ENCODE results near the gene FBLL1. TPM values are rescaled to one million over a fixed set of nuclear protein-coding genes. Genes with fewer than 3 reads are reported as not detected.

The FBLL1 gene
- polyA plus RNA-seq, 1 donor (not counting 4 experiments of a cell fraction or from before 2014, with no cell fraction given), result not detected

GRCh38 chr5:168513861-168514428, 15.2 kb upstream of the FBLL1 start:
- no peak for FAIRE-seq
- Histone ChIP-seq H3K36me3 (ENCODE audit: control insufficient read depth in 2 of 2, extremely low read depth in 1 of 2, insufficient read depth in 2 of 2, low read length in 2 of 2) (peaks cover 23 to 37% of the 10 kb centered on the region in 2 experiments), H3K9me3 (ENCODE audit: control insufficient read depth, low read depth, low read length) (no peaks in the 10 kb centered on the region), H4K20me1 (ENCODE audit: control insufficient read depth, extremely low read depth, insufficient read depth, low read length) (no peaks in the 10 kb centered on the region), H3K79me2 (ENCODE audit: control insufficient read depth, insufficient read depth, low read length) (no peaks in the 10 kb centered on the region), H3K27ac (ENCODE audit: control insufficient read depth, insufficient read depth, low read length) (no peak overlapping the region), H2AFZ (ENCODE audit: control insufficient read depth, low read length) (no peak overlapping the region), H3K27me3 (ENCODE audit: control insufficient read depth, extremely low read depth, insufficient read depth, low read length) (no peaks in the 10 kb centered on the region), H3K4me3 (ENCODE audit: control insufficient read depth in 2 of 3, extremely low read depth in 1 of 3, insufficient read depth in 2 of 3, low read depth in 1 of 3, low read length in 3 of 3) (no peak overlapping the region), H3K9me1 (ENCODE audit: control insufficient read depth, extremely low read depth, insufficient read depth, low read length) (no peaks in the 10 kb centered on the region), H3K4me2 (ENCODE audit: control insufficient read depth, extremely low read depth, insufficient read depth, low read depth, low read length) (no peak overlapping the region), H3K9ac (ENCODE audit: control insufficient read depth, extremely low read depth, insufficient read depth, low read length) (no peak overlapping the region), H3K4me1 (ENCODE audit: control insufficient read depth, extremely low read depth, insufficient read depth, low read length) (no peaks in the 10 kb centered on the region)
- DNase-seq (ENCODE audit: low read depth, low spot score), result no peak
- dilution Hi-C loops (cut with MboI; ENCODE audit: extremely low pct_ligation_motif_present, low sequenced_read_pairs), result no loop called here
- TF ChIP-seq EZH2 (IDR thresholded peaks at IDR 0.05; ENCODE audit: low read length) (no peak), CTCF (optimal IDR thresholded peaks at IDR 0.05 in 1 of 3, IDR thresholded peaks at IDR 0.05 in 1 of 3, conservative IDR thresholded peaks at IDR 0.05 in 1 of 3; ENCODE audit: extremely low read depth in 1 of 3, insufficient read depth in 2 of 3, low read length in 3 of 3) (no peak)

- FAIRE-seq, result no peak
- TF ChIP-seq EZH2 (IDR thresholded peaks at IDR 0.05; ENCODE audit: low read length) (no peak), CTCF (optimal IDR thresholded peaks at IDR 0.05 in 1 of 3, IDR thresholded peaks at IDR 0.05 in 1 of 3, conservative IDR thresholded peaks at IDR 0.05 in 1 of 3; ENCODE audit: extremely low read depth in 1 of 3, insufficient read depth in 2 of 3, low read length in 3 of 3) (no peak)
These were observed 3.2 kb upstream of the FBLL1 start for GRCh38 chr5:168525856-168526255.

More at GRCh38 chr5:168525856-168526255, 3.2 kb upstream of the FBLL1 start:
- Histone ChIP-seq H3K9me1 (ENCODE audit: control insufficient read depth, extremely low read depth, insufficient read depth, low read length) (no peaks in the 10 kb centered on the region), H3K27ac (ENCODE audit: control insufficient read depth, insufficient read depth, low read length) (no peak overlapping the region), H3K9me3 (ENCODE audit: control insufficient read depth, low read depth, low read length) (peaks cover 2% of the 10 kb centered on the region), H3K4me1 (ENCODE audit: control insufficient read depth, extremely low read depth, insufficient read depth, low read length) (no peaks in the 10 kb centered on the region), H3K27me3 (ENCODE audit: control insufficient read depth, extremely low read depth, insufficient read depth, low read length) (peaks cover 23% of the 10 kb centered on the region), H3K79me2 (ENCODE audit: control insufficient read depth, insufficient read depth, low read length) (no peaks in the 10 kb centered on the region), H3K9ac (ENCODE audit: control insufficient read depth, extremely low read depth, insufficient read depth, low read length) (no peak overlapping the region), H2AFZ (ENCODE audit: control insufficient read depth, low read length) (no peak overlapping the region), H3K4me3 (ENCODE audit: control insufficient read depth in 2 of 3, extremely low read depth in 1 of 3, insufficient read depth in 2 of 3, low read depth in 1 of 3, low read length in 3 of 3) (no peak overlapping the region), H3K4me2 (ENCODE audit: control insufficient read depth, extremely low read depth, insufficient read depth, low read depth, low read length) (no peak overlapping the region), H4K20me1 (ENCODE audit: control insufficient read depth, extremely low read depth, insufficient read depth, low read length) (no peaks in the 10 kb centered on the region), H3K36me3 (ENCODE audit: control insufficient read depth in 2 of 2, extremely low read depth in 1 of 2, insufficient read depth in 2 of 2, low read length in 2 of 2) (peaks cover 0 to 4% of the 10 kb centered on the region in 2 experiments)
- no peak for DNase-seq (ENCODE audit: low read depth, low spot score)
- dilution Hi-C loops (cut with MboI; ENCODE audit: extremely low pct_ligation_motif_present, low sequenced_read_pairs), result no loop called here

Data from keratinocyte (primary cell).